GM18909 (cell line): Measurements from ENCODE around the gene USHBP1.

Source experiments
- ATAC-seq: cut with Tn5 transposase; IDR thresholded peaks from one replicate; pipeline ENCODE4 v1.9.1; 2021; ENCODE audit warnings: mild to moderate bottlenecking; ENCODE audit not compliant: unreplicated experiment, poor library complexity

The USHBP1 gene

GRCh38 chr19:17266589-17266974, 2.0 kb upstream of the USHBP1 start:
- peak; percentile 28 for ATAC-seq

GRCh38 chr19:17266026-17266425, 1.5 kb upstream of the USHBP1 start:
- ATAC-seq: no peak

GRCh38 chr19:17263712-17264640, 569 bp downstream of the USHBP1 start:
- no peak for ATAC-seq

- no peak for ATAC-seq
Measured at GRCh38 chr19:17262557-17262956, 2.0 kb downstream of the USHBP1 start.

GRCh38 chr19:17260842-17261325, 3.7 kb downstream of the USHBP1 start:
- peak; percentile 77 for ATAC-seq

- ATAC-seq: no peak
Measured at GRCh38 chr19:17259934-17260333, 4.6 kb downstream of the USHBP1 start.

- no peak for ATAC-seq
Measured at GRCh38 chr19:17259118-17259780, 5.3 kb downstream of the USHBP1 start.

- ATAC-seq: no peak
Measured at GRCh38 chr19:17256130-17256529, 8.4 kb downstream of the USHBP1 start.

GRCh38 chr19:17255150-17255621, 9.4 kb downstream of the USHBP1 start:
- ATAC-seq: no peak

GRCh38 chr19:17254636-17255035, 9.9 kb downstream of the USHBP1 start:
- no peak for ATAC-seq

GRCh38 chr19:17249887-17250548, 14.5 kb downstream of the USHBP1 start:
- ATAC-seq: no peak

GRCh38 chr19:17248011-17248776, 16.4 kb downstream of the USHBP1 start:
- no peak for ATAC-seq

- no peak for ATAC-seq
Measured at GRCh38 chr19:17246681-17247425, 17.7 kb downstream of the USHBP1 start.

GRCh38 chr19:17245535-17245984, 19.0 kb downstream of the USHBP1 start, which contains the start of gene NR2F6:
TSS of gene NR2F6 (minus strand) at chr19:17245919. CDS start at chr19:17245220, 699 bp downstream.
- peak; percentile 18 for ATAC-seq

- ATAC-seq: peak; percentile 19
Measured at GRCh38 chr19:17244618-17245534, 19.7 kb downstream of the USHBP1 start.

GRCh38 chr19:17243830-17244617, 20.5 kb downstream of the USHBP1 start:
- ATAC-seq: no peak

GRCh38 chr19:17243211-17243829, 21.2 kb downstream of the USHBP1 start:
- ATAC-seq: no peak
